ENCODE results near the gene PTPRU. TPM values are rescaled to one million over a fixed set of nuclear protein-coding genes. Genes with fewer than 3 reads are reported as not detected.

The PTPRU gene
- total RNA-seq, 1 donor from 2014 or later: 3.5 TPM

GRCh38 chr1:29222686-29223085 is 13.6 kb upstream of the PTPRU start:
- Mint-ChIP-seq H3K27ac (ENCODE audit: unreplicated experiment) (no peak overlapping the region), H3K27me3 (ENCODE audit: unreplicated experiment) (no peaks in the 10 kb centered on the region), H3K4me3 (ENCODE audit: unreplicated experiment) (no peak overlapping the region), H3K9me3 (ENCODE audit: unreplicated experiment) (no peaks in the 10 kb centered on the region), H3K36me3 (ENCODE audit: unreplicated experiment) (peaks cover 10% of the 10 kb centered on the region), H3K4me1 (ENCODE audit: unreplicated experiment) (no peaks in the 10 kb centered on the region)
- TF ChIP-seq CTCF (IDR thresholded peaks at IDR 0.05): no peak
- DNase-seq (ENCODE audit: extremely low spot score, unreplicated experiment): no peak

- Mint-ChIP-seq H3K36me3 (ENCODE audit: unreplicated experiment) (peaks cover 10% of the 10 kb centered on the region), H3K4me3 (ENCODE audit: unreplicated experiment) (no peak overlapping the region), H3K4me1 (ENCODE audit: unreplicated experiment) (peaks cover 1% of the 10 kb centered on the region), H3K27me3 (ENCODE audit: unreplicated experiment) (no peaks in the 10 kb centered on the region), H3K9me3 (ENCODE audit: unreplicated experiment) (no peaks in the 10 kb centered on the region), H3K27ac (ENCODE audit: unreplicated experiment) (no peak overlapping the region)
- no peak for TF ChIP-seq CTCF (IDR thresholded peaks at IDR 0.05)
- DNase-seq (ENCODE audit: extremely low spot score, unreplicated experiment): no peak
Measured at GRCh38 chr1:29223521-29223920, 12.8 kb upstream of the PTPRU start.

- Mint-ChIP-seq H3K27ac (ENCODE audit: unreplicated experiment) (no peak overlapping the region), H3K27me3 (ENCODE audit: unreplicated experiment) (no peaks in the 10 kb centered on the region), H3K4me1 (ENCODE audit: unreplicated experiment) (peaks cover 4% of the 10 kb centered on the region), H3K9me3 (ENCODE audit: unreplicated experiment) (no peaks in the 10 kb centered on the region), H3K36me3 (ENCODE audit: unreplicated experiment) (peaks cover 10% of the 10 kb centered on the region), H3K4me3 (ENCODE audit: unreplicated experiment) (no peak overlapping the region)
- TF ChIP-seq CTCF (IDR thresholded peaks at IDR 0.05): no peak
- no peak for DNase-seq (ENCODE audit: extremely low spot score, unreplicated experiment)
Measured at GRCh38 chr1:29224356-29224837, 11.9 kb upstream of the PTPRU start.

GRCh38 chr1:29225361-29225760 is 11.0 kb upstream of the PTPRU start:
- Mint-ChIP-seq H3K27ac (ENCODE audit: unreplicated experiment) (no peak overlapping the region), H3K9me3 (ENCODE audit: unreplicated experiment) (no peaks in the 10 kb centered on the region), H3K4me1 (ENCODE audit: unreplicated experiment) (peaks cover 13% of the 10 kb centered on the region), H3K36me3 (ENCODE audit: unreplicated experiment) (peaks cover 7% of the 10 kb centered on the region), H3K27me3 (ENCODE audit: unreplicated experiment) (no peaks in the 10 kb centered on the region), H3K4me3 (ENCODE audit: unreplicated experiment) (no peak overlapping the region)
- TF ChIP-seq CTCF (IDR thresholded peaks at IDR 0.05): no peak
- no peak for DNase-seq (ENCODE audit: extremely low spot score, unreplicated experiment)

- H3K4me3 Mint-ChIP-seq (ENCODE audit: unreplicated experiment): no peak overlapping the region
- TF ChIP-seq CTCF (IDR thresholded peaks at IDR 0.05): no peak
- peaks cover 19% of the 10 kb centered on the region for H3K4me1 Mint-ChIP-seq (ENCODE audit: unreplicated experiment)
- no peak for DNase-seq (ENCODE audit: extremely low spot score, unreplicated experiment)
- no peaks in the 10 kb centered on the region for H3K9me3 Mint-ChIP-seq (ENCODE audit: unreplicated experiment)
- H3K36me3 Mint-ChIP-seq (ENCODE audit: unreplicated experiment): no peaks in the 10 kb centered on the region
- H3K27ac Mint-ChIP-seq (ENCODE audit: unreplicated experiment): no peak overlapping the region
- H3K27me3 Mint-ChIP-seq (ENCODE audit: unreplicated experiment): no peaks in the 10 kb centered on the region
Measured at GRCh38 chr1:29227511-29227910, 8.8 kb upstream of the PTPRU start.

Data from osteocyte (in vitro differentiated cells).